HepG2 (cell line): ENCODE results near the gene CABLES2. TPM values are rescaled to one million over a fixed set of nuclear protein-coding genes. Genes with fewer than 3 reads are reported as not detected.

ENCODE experiments used
- AGO1 ChIP-seq: fragments of 200-400 bp; formaldehyde crosslinking; IDR thresholded peaks from 2 replicates; pipeline ENCODE4 v1.6.1; 2017; ENCODE audit warnings: mild to moderate bottlenecking, low read depth, low read length, moderate library complexity; ENCODE audit not compliant: poor library complexity, severe bottlenecking
- FOXP1 ChIP-seq, 2 experiments: fragments of 450-650 bp in 1 of 2; IDR thresholded peaks; 2 replicates each; pipeline ENCODE4 v1.6.1; 2017 to 2018; ENCODE audit warnings: antibody characterized with exemption in 1 of 2
- KDM3A ChIP-seq: IDR thresholded peaks from 2 replicates; pipeline ENCODE4 v1.6.1; 2018; ENCODE audit warnings: low read depth, missing compliant biosample characterization
- NFYC ChIP-seq: IDR thresholded peaks from 2 replicates; pipeline ENCODE4 v1.6.1; 2016; ENCODE audit warnings: missing genetic modification reagents, missing compliant biosample characterization
- NONO ChIP-seq, 2 experiments: fragments of 450-650 bp in 1 of 2; sonication (generic) in 1 of 2; formaldehyde crosslinking in 1 of 2; IDR thresholded peaks in 1 of 2; conservative IDR thresholded peaks in 1 of 2; 2 replicates each; pipeline versions ENCODE4 v1.6.1 to v1.8.0; 2017 to 2022; ENCODE audit warnings: mild to moderate bottlenecking in 1 of 2, missing genetic modification reagents in 1 of 2, moderate library complexity in 1 of 2
- PHF21A ChIP-seq: sonication (generic); formaldehyde crosslinking; IDR thresholded peaks from 2 replicates; pipeline ENCODE4 v1.5.0; 2020; ENCODE audit warnings: mild to moderate bottlenecking, missing genetic modification reagents
- SKI ChIP-seq: fragments of 450-650 bp; IDR thresholded peaks from one replicate; pipeline ENCODE4 v1.6.1; 2018; ENCODE audit warnings: mild to moderate bottlenecking; ENCODE audit not compliant: partially characterized antibody
- STAG1 ChIP-seq: sonication (generic); formaldehyde crosslinking; IDR thresholded peaks from 2 replicates; pipeline ENCODE4 v1.4.0; 2020; ENCODE audit warnings: missing genetic modification reagents
- ZNF619 ChIP-seq: sonication (generic); formaldehyde crosslinking; IDR thresholded peaks from 2 replicates; pipeline ENCODE4 v1.4.0; 2020; ENCODE audit warnings: mild to moderate bottlenecking, missing genetic modification reagents
- polyA plus RNA-seq, 8 experiments: library from polyadenylated mRNA; depleted of rRNA in 3 of 8; stranded (reverse) in 7 of 8; unstranded in 1 of 8; fragments of >200 nt; fragmentation: Illumina TruSeq in 4 of 8; extraction: Trizol in 4 of 8; gene quantifications; 2 replicates each; pipeline versions ENCODE4 v1.2.1 to v1.2.3, GENCODE V29; 2011 to 2016; ENCODE audit warnings: low read depth in 4 of 8, missing spikeins in 1 of 8, mixed read lengths in 1 of 8; ENCODE audit not compliant: insufficient read depth in 1 of 8
- total RNA-seq, 5 experiments: library from RNA; depleted of rRNA; stranded (reverse); fragments of >200 nt; fragmentation: Illumina TruSeq; extraction: Trizol; gene quantifications; 2 replicates each; pipeline ENCODE4 v1.2.3, GENCODE V29; 2016; ENCODE audit warnings: low read depth in 1 of 5
- TF ChIP-seq, protein P1 (sequence below): sonication (generic); formaldehyde crosslinking; IDR thresholded peaks from 2 replicates; pipeline ENCODE4; 2020; ENCODE audit warnings: missing genetic modification reagents, mild to moderate bottlenecking, borderline replicate concordance
- TF ChIP-seq, protein P2 (sequence below): sonication (generic); formaldehyde crosslinking; IDR thresholded peaks from 2 replicates; pipeline ENCODE4 v1.5.0; 2020; ENCODE audit warnings: mild to moderate bottlenecking, missing genetic modification reagents
- TF ChIP-seq, protein P3 (sequence below): sonication (generic); formaldehyde crosslinking; IDR thresholded peaks from 2 replicates; pipeline ENCODE4 v1.8.1; 2023; ENCODE audit warnings: mild to moderate bottlenecking, moderate library complexity, missing genetic modification reagents
- TF ChIP-seq, protein P4 (sequence below): sonication (generic); formaldehyde crosslinking; IDR thresholded peaks from 2 replicates; pipeline ENCODE4 v1.9.0; 2021; ENCODE audit warnings: missing genetic modification reagents, borderline replicate concordance
- TF ChIP-seq, protein P5 (sequence below): sonication (generic); formaldehyde crosslinking; IDR thresholded peaks from 2 replicates; pipeline ENCODE4 v1.5.0; 2020; ENCODE audit warnings: mild to moderate bottlenecking, missing genetic modification reagents, borderline replicate concordance

Gene CABLES2
- total and polyA plus RNA-seq, 2 of the 13 experiments (the other 11 are each of a cell fraction or from before 2014, with no cell fraction given): 5.2 to 9.7 TPM

DNA sequence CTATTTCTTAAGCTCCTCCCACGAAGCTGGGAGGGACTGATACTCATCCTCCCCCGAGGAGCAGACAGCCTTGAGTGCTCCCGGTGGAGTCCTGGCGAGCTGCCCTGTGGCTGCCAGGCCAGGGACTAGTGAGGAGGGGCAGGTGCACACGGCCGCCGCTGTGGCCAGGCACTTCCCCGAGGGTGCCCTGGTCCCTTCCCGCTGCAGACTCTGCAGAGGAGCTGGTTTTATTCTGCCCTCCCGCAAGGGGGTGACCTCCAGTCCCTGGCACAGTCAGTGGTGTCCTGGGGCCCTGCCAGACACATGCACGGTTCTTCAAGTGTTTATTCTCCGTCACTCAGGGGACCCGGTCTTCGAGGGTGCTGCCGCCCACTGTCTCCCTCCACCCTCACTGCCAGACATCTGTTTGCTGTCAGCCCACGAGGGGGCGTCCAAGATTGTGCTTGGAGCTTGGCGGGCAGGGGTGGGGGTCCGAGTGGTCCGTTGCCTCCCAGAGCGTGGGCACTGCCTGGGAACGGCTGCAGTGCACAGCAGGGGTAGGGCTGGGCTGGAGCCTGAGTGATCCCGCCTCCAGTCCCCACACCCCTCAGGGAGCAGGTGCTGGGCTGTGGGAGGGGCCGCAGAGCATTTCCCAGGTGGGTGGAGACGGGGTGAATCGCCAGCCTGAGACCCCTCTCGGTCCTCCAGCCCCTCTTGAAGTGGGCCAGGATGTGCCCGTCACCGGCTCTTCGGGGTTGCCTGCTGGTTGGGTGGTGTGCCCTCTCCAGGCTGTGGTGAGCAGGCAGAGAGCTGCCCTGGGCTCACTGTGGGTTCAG lies 3.1 kb upstream of the CABLES2 start (continued):
- TF ChIP-seq, protein P1, sequence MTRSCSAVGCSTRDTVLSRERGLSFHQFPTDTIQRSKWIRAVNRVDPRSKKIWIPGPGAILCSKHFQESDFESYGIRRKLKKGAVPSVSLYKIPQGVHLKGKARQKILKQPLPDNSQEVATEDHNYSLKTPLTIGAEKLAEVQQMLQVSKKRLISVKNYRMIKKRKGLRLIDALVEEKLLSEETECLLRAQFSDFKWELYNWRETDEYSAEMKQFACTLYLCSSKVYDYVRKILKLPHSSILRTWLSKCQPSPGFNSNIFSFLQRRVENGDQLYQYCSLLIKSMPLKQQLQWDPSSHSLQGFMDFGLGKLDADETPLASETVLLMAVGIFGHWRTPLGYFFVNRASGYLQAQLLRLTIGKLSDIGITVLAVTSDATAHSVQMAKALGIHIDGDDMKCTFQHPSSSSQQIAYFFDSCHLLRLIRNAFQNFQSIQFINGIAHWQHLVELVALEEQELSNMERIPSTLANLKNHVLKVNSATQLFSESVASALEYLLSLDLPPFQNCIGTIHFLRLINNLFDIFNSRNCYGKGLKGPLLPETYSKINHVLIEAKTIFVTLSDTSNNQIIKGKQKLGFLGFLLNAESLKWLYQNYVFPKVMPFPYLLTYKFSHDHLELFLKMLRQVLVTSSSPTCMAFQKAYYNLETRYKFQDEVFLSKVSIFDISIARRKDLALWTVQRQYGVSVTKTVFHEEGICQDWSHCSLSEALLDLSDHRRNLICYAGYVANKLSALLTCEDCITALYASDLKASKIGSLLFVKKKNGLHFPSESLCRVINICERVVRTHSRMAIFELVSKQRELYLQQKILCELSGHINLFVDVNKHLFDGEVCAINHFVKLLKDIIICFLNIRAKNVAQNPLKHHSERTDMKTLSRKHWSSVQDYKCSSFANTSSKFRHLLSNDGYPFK (CRISPR knock-in tag): peak; percentile 61
- TF ChIP-seq, protein P2, sequence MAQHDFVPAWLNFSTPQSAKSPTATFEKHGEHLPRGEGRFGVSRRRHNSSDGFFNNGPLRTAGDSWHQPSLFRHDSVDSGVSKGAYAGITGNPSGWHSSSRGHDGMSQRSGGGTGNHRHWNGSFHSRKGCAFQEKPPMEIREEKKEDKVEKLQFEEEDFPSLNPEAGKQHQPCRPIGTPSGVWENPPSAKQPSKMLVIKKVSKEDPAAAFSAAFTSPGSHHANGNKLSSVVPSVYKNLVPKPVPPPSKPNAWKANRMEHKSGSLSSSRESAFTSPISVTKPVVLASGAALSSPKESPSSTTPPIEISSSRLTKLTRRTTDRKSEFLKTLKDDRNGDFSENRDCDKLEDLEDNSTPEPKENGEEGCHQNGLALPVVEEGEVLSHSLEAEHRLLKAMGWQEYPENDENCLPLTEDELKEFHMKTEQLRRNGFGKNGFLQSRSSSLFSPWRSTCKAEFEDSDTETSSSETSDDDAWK (CRISPR knock-in tag): no peak
- no peak for TF ChIP-seq NONO (IDR thresholded peaks at IDR 0.05)
- 0 out of 2 replicates have a peak, but pooled peaks have one; percentile 37 for TF ChIP-seq NONO (CRISPR knock-in tag; conservative IDR thresholded peaks at IDR 0.05)
- 0 out of 2 replicates have a peak, but pooled peaks have one; percentile 12 for TF ChIP-seq KDM3A
- peak; percentile 85 for TF ChIP-seq STAG1
- TF ChIP-seq AGO1: peak; percentile 47
- peak; percentile 90; the same call in 1 of the 2 replicates for TF ChIP-seq ZNF619 (CRISPR knock-in tag)
- TF ChIP-seq PHF21A (CRISPR knock-in tag): peak; percentile 45; the same call in 1 of the 2 replicates
- no peak for TF ChIP-seq FOXP1 (IDR thresholded peaks at IDR 0.05)
- TF ChIP-seq FOXP1 (CRISPR knock-in tag; IDR thresholded peaks at IDR 0.05): 0 out of 2 replicates have a peak, but pooled peaks have one; percentile 12
- TF ChIP-seq SKI: peak; percentile 28
- TF ChIP-seq, protein P3, sequence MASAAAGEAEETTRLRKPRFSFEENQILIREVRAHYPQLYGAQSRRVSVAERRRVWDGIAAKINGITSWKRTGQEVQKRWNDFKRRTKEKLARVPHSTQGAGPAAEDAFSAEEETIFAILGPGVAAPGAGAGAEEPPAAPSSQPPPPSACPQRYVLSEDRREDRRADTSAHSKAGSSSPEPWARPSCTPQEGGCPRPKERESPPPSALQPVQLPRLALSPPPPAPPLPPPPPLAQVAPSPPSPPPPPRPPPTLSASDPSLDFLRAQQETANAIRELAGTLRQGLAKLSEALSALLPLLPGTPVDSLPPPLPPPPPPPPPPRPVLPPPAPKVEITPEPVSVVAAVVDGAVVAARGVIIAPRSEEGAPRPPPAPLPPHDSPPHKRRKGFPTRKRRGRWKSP: peak; percentile 49; the same call in 1 of the 2 replicates
- TF ChIP-seq, protein P4, sequence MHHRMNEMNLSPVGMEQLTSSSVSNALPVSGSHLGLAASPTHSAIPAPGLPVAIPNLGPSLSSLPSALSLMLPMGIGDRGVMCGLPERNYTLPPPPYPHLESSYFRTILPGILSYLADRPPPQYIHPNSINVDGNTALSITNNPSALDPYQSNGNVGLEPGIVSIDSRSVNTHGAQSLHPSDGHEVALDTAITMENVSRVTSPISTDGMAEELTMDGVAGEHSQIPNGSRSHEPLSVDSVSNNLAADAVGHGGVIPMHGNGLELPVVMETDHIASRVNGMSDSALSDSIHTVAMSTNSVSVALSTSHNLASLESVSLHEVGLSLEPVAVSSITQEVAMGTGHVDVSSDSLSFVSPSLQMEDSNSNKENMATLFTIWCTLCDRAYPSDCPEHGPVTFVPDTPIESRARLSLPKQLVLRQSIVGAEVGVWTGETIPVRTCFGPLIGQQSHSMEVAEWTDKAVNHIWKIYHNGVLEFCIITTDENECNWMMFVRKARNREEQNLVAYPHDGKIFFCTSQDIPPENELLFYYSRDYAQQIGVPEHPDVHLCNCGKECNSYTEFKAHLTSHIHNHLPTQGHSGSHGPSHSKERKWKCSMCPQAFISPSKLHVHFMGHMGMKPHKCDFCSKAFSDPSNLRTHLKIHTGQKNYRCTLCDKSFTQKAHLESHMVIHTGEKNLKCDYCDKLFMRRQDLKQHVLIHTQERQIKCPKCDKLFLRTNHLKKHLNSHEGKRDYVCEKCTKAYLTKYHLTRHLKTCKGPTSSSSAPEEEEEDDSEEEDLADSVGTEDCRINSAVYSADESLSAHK (CRISPR knock-in tag): no peak
- TF ChIP-seq NFYC (CRISPR knock-in tag): 0 out of 2 replicates have a peak, but pooled peaks have one; percentile 18
- TF ChIP-seq, protein P5, sequence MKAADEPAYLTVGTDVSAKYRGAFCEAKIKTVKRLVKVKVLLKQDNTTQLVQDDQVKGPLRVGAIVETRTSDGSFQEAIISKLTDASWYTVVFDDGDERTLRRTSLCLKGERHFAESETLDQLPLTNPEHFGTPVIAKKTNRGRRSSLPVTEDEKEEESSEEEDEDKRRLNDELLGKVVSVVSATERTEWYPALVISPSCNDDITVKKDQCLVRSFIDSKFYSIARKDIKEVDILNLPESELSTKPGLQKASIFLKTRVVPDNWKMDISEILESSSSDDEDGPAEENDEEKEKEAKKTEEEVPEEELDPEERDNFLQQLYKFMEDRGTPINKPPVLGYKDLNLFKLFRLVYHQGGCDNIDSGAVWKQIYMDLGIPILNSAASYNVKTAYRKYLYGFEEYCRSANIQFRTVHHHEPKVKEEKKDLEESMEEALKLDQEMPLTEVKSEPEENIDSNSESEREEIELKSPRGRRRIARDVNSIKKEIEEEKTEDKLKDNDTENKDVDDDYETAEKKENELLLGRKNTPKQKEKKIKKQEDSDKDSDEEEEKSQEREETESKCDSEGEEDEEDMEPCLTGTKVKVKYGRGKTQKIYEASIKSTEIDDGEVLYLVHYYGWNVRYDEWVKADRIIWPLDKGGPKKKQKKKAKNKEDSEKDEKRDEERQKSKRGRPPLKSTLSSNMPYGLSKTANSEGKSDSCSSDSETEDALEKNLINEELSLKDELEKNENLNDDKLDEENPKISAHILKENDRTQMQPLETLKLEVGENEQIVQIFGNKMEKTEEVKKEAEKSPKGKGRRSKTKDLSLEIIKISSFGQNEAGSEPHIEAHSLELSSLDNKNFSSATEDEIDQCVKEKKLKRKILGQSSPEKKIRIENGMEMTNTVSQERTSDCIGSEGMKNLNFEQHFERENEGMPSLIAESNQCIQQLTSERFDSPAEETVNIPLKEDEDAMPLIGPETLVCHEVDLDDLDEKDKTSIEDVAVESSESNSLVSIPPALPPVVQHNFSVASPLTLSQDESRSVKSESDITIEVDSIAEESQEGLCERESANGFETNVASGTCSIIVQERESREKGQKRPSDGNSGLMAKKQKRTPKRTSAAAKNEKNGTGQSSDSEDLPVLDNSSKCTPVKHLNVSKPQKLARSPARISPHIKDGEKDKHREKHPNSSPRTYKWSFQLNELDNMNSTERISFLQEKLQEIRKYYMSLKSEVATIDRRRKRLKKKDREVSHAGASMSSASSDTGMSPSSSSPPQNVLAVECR (CRISPR knock-in tag): 0 out of 2 replicates have a peak, but pooled peaks have one; percentile 13
